ENCODE measurements around the gene SPATS2.

The SPATS2 gene

DNA sequence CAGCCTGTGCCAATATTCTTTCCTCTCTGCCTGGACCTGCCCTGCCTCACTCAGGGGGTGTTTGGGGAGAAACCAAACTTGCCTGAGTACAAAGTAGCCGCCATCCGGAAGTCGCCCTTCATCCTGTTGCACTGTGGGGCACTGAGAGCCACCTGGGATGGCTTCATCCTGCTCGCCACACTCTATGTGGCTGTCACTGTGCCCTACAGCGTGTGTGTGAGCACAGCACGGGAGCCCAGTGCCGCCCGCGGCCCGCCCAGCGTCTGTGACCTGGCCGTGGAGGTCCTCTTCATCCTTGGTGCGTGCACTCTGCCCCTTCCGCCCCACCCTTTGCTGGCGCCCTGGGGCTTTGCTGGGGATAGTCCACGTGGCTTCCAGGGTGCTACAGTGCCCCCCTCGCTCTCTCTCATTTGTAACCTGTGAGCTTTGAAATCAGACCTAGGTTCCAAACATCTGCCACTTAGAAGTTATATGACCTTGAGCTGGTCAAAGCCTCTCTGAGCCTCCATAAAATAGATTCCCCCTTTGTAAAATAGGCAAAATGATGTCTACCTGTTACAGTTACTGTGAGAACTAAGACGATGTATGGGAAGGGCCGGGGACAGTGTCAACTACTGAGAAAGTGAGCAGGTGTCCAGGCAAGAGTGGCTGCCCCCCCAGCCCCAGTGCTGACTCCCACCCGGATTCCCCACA lies 176.1 kb downstream of the SPATS2 start:
- DNase-seq: no peak

GRCh38 chr12:49543914-49544815 lies 176.9 kb downstream of the SPATS2 start:
- no peak for DNase-seq

DNA sequence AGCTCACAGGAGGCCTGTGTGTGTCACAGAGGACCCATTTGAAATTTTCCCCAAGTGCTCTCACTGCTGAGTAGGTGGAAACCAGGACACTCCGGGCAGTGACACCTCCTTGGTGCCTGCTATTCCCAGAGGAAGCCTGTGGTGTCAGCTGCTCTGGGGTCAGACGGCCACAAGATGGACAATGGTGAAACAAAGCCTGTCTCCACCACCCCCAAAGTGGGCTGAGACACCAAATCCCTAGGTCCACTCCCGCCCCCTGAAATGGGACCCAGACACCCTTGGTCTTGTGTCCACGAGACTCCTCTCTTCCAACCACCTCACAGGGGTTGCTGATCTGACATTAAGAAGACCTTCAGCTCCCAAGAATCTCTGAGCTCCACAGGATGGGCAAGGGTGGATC lies 178.6 kb downstream of the SPATS2 start:
- no peak for DNase-seq

DNA sequence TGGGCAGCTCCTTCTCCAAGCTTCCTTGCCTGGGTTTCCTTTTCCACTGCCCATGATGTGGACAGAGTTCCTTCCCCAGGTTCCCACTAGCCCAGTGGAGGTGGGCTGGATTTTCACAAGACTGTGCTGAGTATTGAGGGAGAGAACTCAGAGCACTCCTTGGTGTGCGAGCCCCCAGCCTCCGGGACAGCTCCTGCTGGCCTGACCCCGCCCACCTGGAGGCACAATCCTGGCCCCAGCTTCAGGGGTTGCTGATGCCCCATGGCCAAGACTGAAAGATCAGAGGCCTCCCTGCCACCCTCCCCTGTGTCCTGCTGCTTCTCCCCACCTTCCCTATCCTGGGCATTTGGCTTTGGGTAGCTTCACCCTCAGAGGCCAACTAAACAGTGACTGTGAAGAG lies 179.2 kb downstream of the SPATS2 start:
- no peak for DNase-seq

- DNase-seq: no peak
These were observed 179.9 kb downstream of the SPATS2 start for GRCh38 chr12:49547090-49547690.

DNA sequence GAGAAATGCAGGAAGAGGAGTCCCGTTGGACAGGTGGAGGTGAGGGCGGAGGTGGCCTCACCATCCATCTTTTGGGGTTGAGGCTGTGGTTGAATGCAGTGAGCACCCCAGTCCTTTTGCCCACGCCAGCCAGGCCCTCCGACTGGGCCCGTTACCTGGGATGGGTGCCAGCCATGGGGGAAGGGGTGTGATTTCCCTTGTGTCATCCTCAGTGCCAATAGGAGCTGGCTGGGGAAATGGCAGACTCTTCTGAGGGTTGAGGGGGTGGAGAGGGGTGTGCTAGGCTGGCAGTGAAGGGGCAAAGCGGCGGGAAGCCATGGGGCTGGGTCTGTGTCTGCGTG lies 181.2 kb downstream of the SPATS2 start:
- DNase-seq: no peak

- DNase-seq: no peak
These were observed 181.8 kb downstream of the SPATS2 start for GRCh38 chr12:49548822-49549648.

DNA sequence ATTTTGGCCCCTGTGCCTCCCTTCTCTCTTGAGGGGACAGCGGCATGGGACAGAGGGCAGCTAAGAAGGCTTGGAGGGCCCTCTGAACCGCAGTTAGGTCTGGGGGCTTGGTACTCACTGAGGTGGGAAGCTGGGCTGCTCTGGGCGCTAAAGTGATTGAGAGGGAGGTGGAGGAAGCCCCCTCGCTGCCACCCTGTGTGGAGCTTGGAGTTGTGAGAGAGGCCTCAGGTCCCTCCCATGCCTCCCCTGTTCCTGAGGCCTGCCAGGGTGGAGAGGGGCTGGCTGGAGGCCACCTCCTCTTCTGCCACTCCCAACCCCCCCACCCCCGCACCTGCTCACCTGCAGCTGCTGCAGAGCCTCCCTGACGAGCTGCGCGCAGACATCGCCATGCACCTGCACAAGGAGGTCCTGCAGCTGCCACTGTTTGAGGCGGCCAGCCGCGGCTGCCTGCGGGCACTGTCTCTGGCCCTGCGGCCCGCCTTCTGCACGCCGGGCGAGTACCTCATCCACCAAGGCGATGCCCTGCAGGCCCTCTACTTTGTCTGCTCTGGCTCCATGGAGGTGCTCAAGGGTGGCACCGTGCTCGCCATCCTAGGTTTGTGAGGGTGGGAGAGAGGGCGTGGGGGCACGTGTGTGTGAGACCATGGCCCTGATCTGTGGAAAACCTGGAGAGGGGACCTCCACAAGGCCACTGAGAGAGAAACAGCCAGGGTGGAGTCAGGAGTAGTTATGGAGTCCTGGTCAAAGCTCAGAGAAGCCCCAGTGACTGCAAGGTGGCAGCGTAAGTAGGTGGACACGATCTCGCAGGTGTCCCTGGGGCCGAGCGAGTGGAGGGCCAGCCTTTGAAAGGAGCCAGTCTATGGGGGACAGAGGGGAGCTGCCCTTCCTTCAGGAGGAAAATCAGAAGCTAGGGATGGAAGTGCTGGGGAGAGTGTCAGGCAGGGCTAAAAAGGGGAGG lies 182.8 kb downstream of the SPATS2 start:
- DNase-seq: no peak

DNA sequence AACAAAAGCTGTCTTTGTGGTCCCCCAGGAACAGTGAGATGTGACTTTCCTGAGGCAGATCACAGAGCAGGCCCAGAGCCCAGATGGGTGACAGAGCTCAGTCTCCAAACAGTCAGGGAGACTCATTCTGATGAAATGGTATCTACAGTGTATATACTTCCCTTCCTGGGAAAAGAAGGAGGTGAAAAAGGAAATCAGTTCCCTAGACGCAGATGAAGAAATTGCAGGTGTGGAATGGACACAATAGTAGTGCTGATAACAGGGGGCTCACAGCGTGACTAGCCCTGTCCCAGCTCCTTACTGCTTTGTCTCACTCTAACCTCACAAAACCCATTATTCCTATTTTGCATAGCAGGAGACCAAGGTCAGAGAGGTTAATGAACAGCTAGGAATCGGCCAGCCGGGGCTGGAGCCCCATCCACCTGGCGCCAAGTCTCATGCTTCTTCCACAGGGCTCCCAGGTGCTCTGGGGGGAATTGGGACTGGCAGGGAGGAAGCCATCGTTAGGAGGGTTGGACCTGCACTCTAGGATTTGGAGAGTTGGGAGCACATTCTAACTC lies 183.5 kb downstream of the SPATS2 start:
- DNase-seq: no peak

- no peak for DNase-seq
These were observed 184.8 kb downstream of the SPATS2 start for GRCh38 chr12:49552014-49552413.

DNA sequence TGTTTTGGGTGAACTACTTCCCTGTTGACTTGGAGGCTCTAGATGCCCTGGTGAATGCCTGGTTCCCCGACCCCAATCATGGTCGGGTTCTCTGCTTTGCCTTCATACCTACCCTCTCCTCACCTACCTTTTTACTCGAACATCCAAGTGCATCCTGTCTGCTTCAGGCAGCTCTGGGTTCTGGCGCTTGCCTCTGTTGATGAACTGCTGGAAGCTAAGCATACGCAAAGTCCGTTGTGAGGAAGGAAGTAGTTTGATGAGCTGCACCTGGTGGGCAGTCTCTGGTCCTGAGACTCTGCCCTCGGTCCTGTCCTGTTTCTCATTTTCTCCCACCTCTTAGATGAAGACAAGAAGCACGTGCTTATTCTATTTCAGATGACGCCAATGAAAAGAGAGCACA lies 185.2 kb downstream of the SPATS2 start:
- no peak for DNase-seq

GRCh38 chr12:49552899-49553298 lies 185.6 kb downstream of the SPATS2 start:
- no peak for DNase-seq

GRCh38 chr12:49553512-49554088 lies 186.3 kb downstream of the SPATS2 start:
- no peak for DNase-seq

DNA sequence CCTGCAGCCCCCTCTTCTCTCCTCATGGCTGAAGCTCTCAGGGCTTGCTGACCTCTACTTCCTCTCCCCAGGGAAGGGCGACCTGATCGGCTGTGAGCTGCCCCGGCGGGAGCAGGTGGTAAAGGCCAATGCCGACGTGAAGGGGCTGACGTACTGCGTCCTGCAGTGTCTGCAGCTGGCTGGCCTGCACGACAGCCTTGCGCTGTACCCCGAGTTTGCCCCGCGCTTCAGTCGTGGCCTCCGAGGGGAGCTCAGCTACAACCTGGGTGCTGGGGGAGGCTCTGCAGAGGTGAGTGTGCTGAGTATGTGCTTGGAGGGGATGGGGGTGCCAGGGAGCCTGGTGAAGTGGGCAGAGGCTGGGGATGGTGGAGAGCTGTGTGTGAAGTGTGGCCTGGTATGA lies 187.0 kb downstream of the SPATS2 start:
- DNase-seq: no peak

DNA sequence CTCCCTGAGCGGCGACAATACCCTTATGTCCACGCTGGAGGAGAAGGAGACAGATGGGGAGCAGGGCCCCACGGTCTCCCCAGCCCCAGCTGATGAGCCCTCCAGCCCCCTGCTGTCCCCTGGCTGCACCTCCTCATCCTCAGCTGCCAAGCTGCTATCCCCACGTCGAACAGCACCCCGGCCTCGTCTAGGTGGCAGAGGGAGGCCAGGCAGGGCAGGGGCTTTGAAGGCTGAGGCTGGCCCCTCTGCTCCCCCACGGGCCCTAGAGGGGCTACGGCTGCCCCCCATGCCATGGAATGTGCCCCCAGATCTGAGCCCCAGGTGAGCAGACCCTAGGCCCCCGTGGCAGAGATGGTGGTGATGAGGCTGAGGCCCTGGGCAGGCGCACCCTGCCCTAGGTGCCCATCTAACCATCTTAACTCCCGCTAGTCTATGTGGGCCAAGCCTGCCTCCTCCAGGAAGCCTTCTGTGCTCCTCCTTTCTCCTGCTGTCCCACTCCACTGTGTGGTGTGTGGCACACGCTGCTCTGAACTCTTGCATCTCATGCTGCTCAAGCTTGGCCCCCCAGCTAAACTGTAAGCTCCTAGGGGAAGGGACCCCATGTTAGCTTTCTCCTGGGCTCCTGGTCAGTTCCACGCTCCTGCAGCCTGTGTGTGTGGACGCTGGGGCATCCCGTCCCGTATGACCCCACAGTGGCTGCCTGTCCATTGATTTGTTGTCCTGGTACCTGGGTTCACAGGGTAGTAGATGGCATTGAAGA lies 188.5 kb downstream of the SPATS2 start:
- DNase-seq: no peak

DNA sequence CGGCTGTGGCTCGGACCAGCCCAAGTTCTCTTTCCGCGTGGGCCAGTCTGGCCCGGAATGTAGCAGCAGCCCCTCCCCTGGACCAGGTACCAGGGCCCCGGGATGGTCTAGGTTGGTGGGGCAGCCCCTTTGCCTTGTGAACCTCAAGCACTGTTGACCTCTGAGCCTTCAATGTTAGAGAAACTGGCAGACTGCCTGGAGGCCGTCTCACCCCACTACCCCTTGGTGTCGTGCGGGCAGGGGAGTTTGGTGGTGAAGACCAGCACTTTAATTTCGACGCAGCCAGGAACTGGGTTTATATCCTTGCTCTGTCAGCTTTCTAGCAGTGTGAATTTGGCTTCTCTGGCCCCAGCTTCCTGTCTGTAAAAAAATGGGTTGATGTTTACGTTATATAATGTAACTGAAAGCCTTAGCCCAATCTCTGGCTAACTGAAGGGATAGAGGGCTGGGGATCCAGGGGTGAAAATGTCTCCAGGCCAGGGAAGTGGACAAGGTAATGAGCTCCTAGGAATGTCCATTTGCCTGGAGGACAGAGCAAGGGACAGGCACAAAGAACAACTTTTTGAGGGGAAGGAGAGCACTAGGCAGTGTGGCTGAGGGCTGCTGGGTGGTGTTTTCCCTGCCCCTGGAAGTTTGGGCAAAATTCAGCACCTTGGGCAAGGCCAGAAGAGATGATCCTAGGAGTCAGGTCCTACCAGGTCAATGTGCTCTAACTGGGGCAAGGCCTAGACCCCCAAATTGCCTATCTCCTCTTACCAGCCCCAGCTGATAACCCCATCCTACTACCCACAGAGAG lies 189.3 kb downstream of the SPATS2 start:
- no peak for DNase-seq

DNA sequence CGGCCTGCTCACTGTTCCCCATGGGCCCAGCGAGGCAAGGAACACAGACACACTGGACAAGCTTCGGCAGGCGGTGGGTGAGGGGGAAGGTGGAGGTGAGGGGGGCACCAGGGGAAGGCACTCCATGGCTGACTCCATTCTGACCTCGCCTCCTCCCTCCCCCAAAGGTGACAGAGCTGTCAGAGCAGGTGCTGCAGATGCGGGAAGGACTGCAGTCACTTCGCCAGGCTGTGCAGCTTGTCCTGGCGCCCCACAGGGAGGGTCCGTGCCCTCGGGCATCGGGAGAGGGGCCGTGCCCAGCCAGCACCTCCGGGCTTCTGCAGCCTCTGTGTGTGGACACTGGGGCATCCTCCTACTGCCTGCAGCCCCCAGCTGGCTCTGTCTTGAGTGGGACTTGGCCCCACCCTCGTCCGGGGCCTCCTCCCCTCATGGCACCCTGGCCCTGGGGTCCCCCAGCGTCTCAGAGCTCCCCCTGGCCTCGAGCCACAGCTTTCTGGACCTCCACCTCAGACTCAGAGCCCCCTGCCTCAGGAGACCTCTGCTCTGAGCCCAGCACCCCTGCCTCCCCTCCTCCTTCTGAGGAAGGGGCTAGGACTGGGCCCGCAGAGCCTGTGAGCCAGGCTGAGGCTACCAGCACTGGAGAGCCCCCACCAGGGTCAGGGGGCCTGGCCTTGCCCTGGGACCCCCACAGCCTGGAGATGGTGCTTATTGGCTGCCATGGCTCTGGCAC lies 190.1 kb downstream of the SPATS2 start:
- DNase-seq: no peak

GRCh38 chr12:49557917-49558215 lies 190.6 kb downstream of the SPATS2 start:
- no peak for DNase-seq

GRCh38 chr12:49558526-49558925 lies 191.3 kb downstream of the SPATS2 start:
- no peak for DNase-seq

Data from inflammatory macrophage treated with lipopolysaccharide for 1 hour (primary cell).